ENCODE data around the gene CXorf49B. TPM values are rescaled to one million over a fixed set of nuclear protein-coding genes. Genes with fewer than 3 reads are reported as not detected.
"Not testable (repeated sequence)": the region's sequence is repeated elsewhere in the genome, so short reads cannot be mapped to it uniquely, and the experiment has no call there.

CXorf49B gene
- total and polyA plus RNA-seq, 2 donors (not counting 1 experiment from before 2014, with no cell fraction given), result not detected

- H3K4me1 ChIP-seq (ENCODE audit: control insufficient read depth in 2 of 2, insufficient read depth in 2 of 2, low read length in 2 of 2); H3K27ac Mint-ChIP-seq; H2AFZ ChIP-seq (ENCODE audit: insufficient read depth, low read depth, low read length, poor library complexity, severe bottlenecking); H3K4me2 ChIP-seq (replicated peaks; ENCODE audit: low read depth, low read length, poor library complexity, severe bottlenecking); H3K9ac ChIP-seq (ENCODE audit: low read length); POLR2A ChIA-PET; H3K4me3 Mint-ChIP-seq; CTCF ChIA-PET; ATAC-seq (ENCODE audit: low read depth); H3K9me3 Mint-ChIP-seq (ENCODE audit: insufficient read depth); H3K4me1 Mint-ChIP-seq; H3K27ac ChIP-seq (ENCODE audit: low read length in 2 of 2); H3K27me3 ChIP-seq (replicated peaks in 1 of 4; ENCODE audit: control extremely low read depth in 1 of 4, control insufficient read depth in 3 of 4, insufficient read depth in 4 of 4, low read length in 3 of 4); H3K27me3 Mint-ChIP-seq; H3K79me2 ChIP-seq (ENCODE audit: control insufficient read depth, insufficient read depth, low read length); H4K20me1 ChIP-seq (ENCODE audit: control insufficient read depth, insufficient read depth, low read length, poor library complexity, severe bottlenecking); DNase-seq; intact Hi-C loops (cut with micrococcal nuclease); H3K9me3 ChIP-seq (ENCODE audit: control extremely low read depth in 1 of 3, control insufficient read depth in 2 of 3, insufficient read depth in 1 of 3, low read length in 2 of 3); H3K36me3 ChIP-seq (replicated peaks in 1 of 2; ENCODE audit: control extremely low read depth in 1 of 2, control insufficient read depth in 1 of 2, extremely low read depth in 1 of 2, insufficient read depth in 2 of 2, low read length in 1 of 2); H3K4me3 ChIP-seq (ENCODE audit: control extremely low read depth in 1 of 5, extremely low read depth in 1 of 5, insufficient read depth in 1 of 5, low read depth in 2 of 5, low read length in 4 of 5): not testable (repeated sequence)
- WGBS (ENCODE audit: insufficient coverage), result no CpG with 5 or more reads among the region's 30 CpGs
These were observed 45.0 kb upstream of the CXorf49B start, which contains the start of gene CXorf49 for GRCh38 chrX:71718185-71718584. TSS of gene CXorf49 (minus strand) at chrX:71718285. CDS start at chrX:71718151, 134 bp downstream.

GRCh38 chrX:71719195-71719594 lies 44.0 kb upstream of the CXorf49B start:
- H3K36me3 ChIP-seq (replicated peaks in 1 of 2; ENCODE audit: control extremely low read depth in 1 of 2, control insufficient read depth in 1 of 2, extremely low read depth in 1 of 2, insufficient read depth in 2 of 2, low read length in 1 of 2); H3K27me3 ChIP-seq (replicated peaks in 1 of 4; ENCODE audit: control extremely low read depth in 1 of 4, control insufficient read depth in 3 of 4, insufficient read depth in 4 of 4, low read length in 3 of 4); H3K4me2 ChIP-seq (replicated peaks; ENCODE audit: low read depth, low read length, poor library complexity, severe bottlenecking); intact Hi-C loops (cut with micrococcal nuclease); H3K27ac ChIP-seq (ENCODE audit: low read length in 2 of 2); ATAC-seq (ENCODE audit: low read depth); H4K20me1 ChIP-seq (ENCODE audit: control insufficient read depth, insufficient read depth, low read length, poor library complexity, severe bottlenecking); DNase-seq; H3K27ac Mint-ChIP-seq; H2AFZ ChIP-seq (ENCODE audit: insufficient read depth, low read depth, low read length, poor library complexity, severe bottlenecking); H3K27me3 Mint-ChIP-seq; H3K9me3 Mint-ChIP-seq (ENCODE audit: insufficient read depth); POLR2A ChIA-PET; H3K4me1 ChIP-seq (ENCODE audit: control insufficient read depth in 2 of 2, insufficient read depth in 2 of 2, low read length in 2 of 2); H3K79me2 ChIP-seq (ENCODE audit: control insufficient read depth, insufficient read depth, low read length); CTCF ChIA-PET; H3K4me3 Mint-ChIP-seq; H3K9me3 ChIP-seq (ENCODE audit: control extremely low read depth in 1 of 3, control insufficient read depth in 2 of 3, insufficient read depth in 1 of 3, low read length in 2 of 3); H3K9ac ChIP-seq (ENCODE audit: low read length); H3K4me1 Mint-ChIP-seq; H3K4me3 ChIP-seq (ENCODE audit: control extremely low read depth in 1 of 5, extremely low read depth in 1 of 5, insufficient read depth in 1 of 5, low read depth in 2 of 5, low read length in 4 of 5): not testable (repeated sequence)
- WGBS (ENCODE audit: insufficient coverage), result no CpG with 5 or more reads among the region's 30 CpGs

GRCh38 chrX:71720289-71720886 lies 42.8 kb upstream of the CXorf49B start:
- CTCF ChIA-PET; H3K9ac ChIP-seq (ENCODE audit: low read length); H3K9me3 ChIP-seq (ENCODE audit: control extremely low read depth in 1 of 3, control insufficient read depth in 2 of 3, insufficient read depth in 1 of 3, low read length in 2 of 3); POLR2A ChIA-PET; H3K36me3 ChIP-seq (replicated peaks in 1 of 2; ENCODE audit: control extremely low read depth in 1 of 2, control insufficient read depth in 1 of 2, extremely low read depth in 1 of 2, insufficient read depth in 2 of 2, low read length in 1 of 2); H3K79me2 ChIP-seq (ENCODE audit: control insufficient read depth, insufficient read depth, low read length); H3K27me3 ChIP-seq (replicated peaks in 1 of 4; ENCODE audit: control extremely low read depth in 1 of 4, control insufficient read depth in 3 of 4, insufficient read depth in 4 of 4, low read length in 3 of 4); H3K27ac Mint-ChIP-seq; H2AFZ ChIP-seq (ENCODE audit: insufficient read depth, low read depth, low read length, poor library complexity, severe bottlenecking); H4K20me1 ChIP-seq (ENCODE audit: control insufficient read depth, insufficient read depth, low read length, poor library complexity, severe bottlenecking); H3K4me1 Mint-ChIP-seq; H3K4me3 ChIP-seq (ENCODE audit: control extremely low read depth in 1 of 5, extremely low read depth in 1 of 5, insufficient read depth in 1 of 5, low read depth in 2 of 5, low read length in 4 of 5); H3K9me3 Mint-ChIP-seq (ENCODE audit: insufficient read depth); H3K27me3 Mint-ChIP-seq; H3K4me3 Mint-ChIP-seq; intact Hi-C loops (cut with micrococcal nuclease); H3K4me1 ChIP-seq (ENCODE audit: control insufficient read depth in 2 of 2, insufficient read depth in 2 of 2, low read length in 2 of 2); H3K27ac ChIP-seq (ENCODE audit: low read length in 2 of 2); ATAC-seq (ENCODE audit: low read depth); H3K4me2 ChIP-seq (replicated peaks; ENCODE audit: low read depth, low read length, poor library complexity, severe bottlenecking); DNase-seq: not testable (repeated sequence)
- no CpG with 5 or more reads among the region's 20 CpGs for WGBS (ENCODE audit: insufficient coverage)

- WGBS (ENCODE audit: insufficient coverage), result no CpG with 5 or more reads among the region's 20 CpGs
- H3K27me3 Mint-ChIP-seq; H3K79me2 ChIP-seq (ENCODE audit: control insufficient read depth, insufficient read depth, low read length); DNase-seq; H3K9me3 ChIP-seq (ENCODE audit: control extremely low read depth in 1 of 3, control insufficient read depth in 2 of 3, insufficient read depth in 1 of 3, low read length in 2 of 3); H3K4me3 ChIP-seq (ENCODE audit: control extremely low read depth in 1 of 5, extremely low read depth in 1 of 5, insufficient read depth in 1 of 5, low read depth in 2 of 5, low read length in 4 of 5); H3K9ac ChIP-seq (ENCODE audit: low read length); H3K27me3 ChIP-seq (replicated peaks in 1 of 4; ENCODE audit: control extremely low read depth in 1 of 4, control insufficient read depth in 3 of 4, insufficient read depth in 4 of 4, low read length in 3 of 4); H3K36me3 ChIP-seq (replicated peaks in 1 of 2; ENCODE audit: control extremely low read depth in 1 of 2, control insufficient read depth in 1 of 2, extremely low read depth in 1 of 2, insufficient read depth in 2 of 2, low read length in 1 of 2); CTCF ChIA-PET; H3K4me3 Mint-ChIP-seq; ATAC-seq (ENCODE audit: low read depth); intact Hi-C loops (cut with micrococcal nuclease); H4K20me1 ChIP-seq (ENCODE audit: control insufficient read depth, insufficient read depth, low read length, poor library complexity, severe bottlenecking); H3K27ac Mint-ChIP-seq; H3K4me2 ChIP-seq (replicated peaks; ENCODE audit: low read depth, low read length, poor library complexity, severe bottlenecking); H2AFZ ChIP-seq (ENCODE audit: insufficient read depth, low read depth, low read length, poor library complexity, severe bottlenecking); H3K4me1 Mint-ChIP-seq; H3K9me3 Mint-ChIP-seq (ENCODE audit: insufficient read depth); POLR2A ChIA-PET; H3K27ac ChIP-seq (ENCODE audit: low read length in 2 of 2); H3K4me1 ChIP-seq (ENCODE audit: control insufficient read depth in 2 of 2, insufficient read depth in 2 of 2, low read length in 2 of 2): not testable (repeated sequence)
These were observed 2.4 kb upstream of the CXorf49B start for GRCh38 chrX:71760688-71761281.

Measured in B cell (primary cell).